MCF 10A (cell line): ENCODE measurements around the gene CTRB2. TPM values are rescaled to one million over a fixed set of nuclear protein-coding genes. Genes with fewer than 3 reads are reported as not detected.
"Not testable (repeated sequence)": the region's sequence is repeated elsewhere in the genome, so short reads cannot be mapped to it uniquely, and the experiment has no call there.

ENCODE experiments used
- BruUV-seq: library from RNA; stranded (reverse); fragments of 400-500 nt; replicated peaks from 2 replicates; lab custom pipeline; 2021; lab: Mats Ljungman, UMichigan
- CTCF ChIA-PET: fragments of 300-600 bp; sonication (Branson Sonifier 250); formaldehyde crosslinking; extraction: SDS; loops from one replicate; lab custom pipeline; 2021; ENCODE audit warnings: antibody characterized with exemption, inconsistent platforms; lab: Yijun Ruan, JAX
- POLR2A ChIA-PET: fragments of 300-600, 350-650 bp; sonication (Branson Sonifier 250); formaldehyde crosslinking; extraction: SDS; loops from one replicate; lab custom pipeline; 2020; ENCODE audit warnings: antibody characterized with exemption, inconsistent platforms; lab: Yijun Ruan, JAX
- DNase-seq: peaks from one replicate; pipeline ENCODE4 v3.0.0-alpha.2; 2018; ENCODE audit not compliant: unreplicated experiment
- H3K27ac Mint-ChIP-seq: one replicate; pipeline ENCODE4 v1.8.0; 2022; ENCODE audit warnings: mild to moderate bottlenecking, low read depth, mixed read lengths; ENCODE audit not compliant: unreplicated experiment
- H3K27me3 Mint-ChIP-seq: one replicate; pipeline ENCODE4 v1.8.0; 2022; ENCODE audit warnings: mixed read lengths; ENCODE audit not compliant: insufficient read depth, unreplicated experiment
- H3K36me3 Mint-ChIP-seq: one replicate; pipeline ENCODE4 v1.8.0; 2022; ENCODE audit warnings: mild to moderate bottlenecking, moderate library complexity, mixed read lengths; ENCODE audit not compliant: insufficient read depth, unreplicated experiment
- H3K4me1 Mint-ChIP-seq: one replicate; pipeline ENCODE4 v1.8.0; 2022; ENCODE audit warnings: mixed read lengths; ENCODE audit not compliant: insufficient read depth, unreplicated experiment
- H3K4me3 Mint-ChIP-seq: one replicate; pipeline ENCODE4 v1.8.0; 2022; ENCODE audit warnings: mild to moderate bottlenecking, moderate library complexity, mixed read lengths; ENCODE audit not compliant: unreplicated experiment
- H3K9me3 Mint-ChIP-seq: one replicate; pipeline ENCODE4 v1.8.0; 2022; ENCODE audit warnings: mixed read lengths; ENCODE audit not compliant: unreplicated experiment
- intact Hi-C: fragments of 100-400 bp; cut with micrococcal nuclease; formaldehyde crosslinking; loops from 2 replicates; pipeline ENCODE4 v1.14.1; 2022
- total RNA-seq: library from RNA; stranded (reverse); gene quantifications from 2 replicates; pipeline ENCODE4 v1.2.3, GENCODE V29; 2022
- TF ChIP-seq, protein P1 (sequence below): fragments of 200-600 bp; IDR thresholded peaks from one replicate; pipeline ENCODE4 v1.8.0; 2022; ENCODE audit warnings: antibody characterized with exemption, mild to moderate bottlenecking; ENCODE audit not compliant: unreplicated experiment

CTRB2 gene
- total RNA-seq, 1 experiment from 2014 or later = not detected

GRCh38 chr16:75225092-75225491 is 18.1 kb upstream of the CTRB2 start:
- Mint-ChIP-seq H3K4me1 (no peaks in the 10 kb centered on the region), H3K27ac (no peak overlapping the region), H3K27me3 (no peaks in the 10 kb centered on the region), H3K9me3 (no peaks in the 10 kb centered on the region), H3K4me3 (no peak overlapping the region), H3K36me3 (peaks cover 33% of the 10 kb centered on the region)
- CTCF ChIA-PET = interaction anchor here (1.8 kb wide), 1 partner anchor 8 kb away, joined by 6 read pairs; no protein-coding TSS in a partner anchor
- TF ChIP-seq, protein P1, sequence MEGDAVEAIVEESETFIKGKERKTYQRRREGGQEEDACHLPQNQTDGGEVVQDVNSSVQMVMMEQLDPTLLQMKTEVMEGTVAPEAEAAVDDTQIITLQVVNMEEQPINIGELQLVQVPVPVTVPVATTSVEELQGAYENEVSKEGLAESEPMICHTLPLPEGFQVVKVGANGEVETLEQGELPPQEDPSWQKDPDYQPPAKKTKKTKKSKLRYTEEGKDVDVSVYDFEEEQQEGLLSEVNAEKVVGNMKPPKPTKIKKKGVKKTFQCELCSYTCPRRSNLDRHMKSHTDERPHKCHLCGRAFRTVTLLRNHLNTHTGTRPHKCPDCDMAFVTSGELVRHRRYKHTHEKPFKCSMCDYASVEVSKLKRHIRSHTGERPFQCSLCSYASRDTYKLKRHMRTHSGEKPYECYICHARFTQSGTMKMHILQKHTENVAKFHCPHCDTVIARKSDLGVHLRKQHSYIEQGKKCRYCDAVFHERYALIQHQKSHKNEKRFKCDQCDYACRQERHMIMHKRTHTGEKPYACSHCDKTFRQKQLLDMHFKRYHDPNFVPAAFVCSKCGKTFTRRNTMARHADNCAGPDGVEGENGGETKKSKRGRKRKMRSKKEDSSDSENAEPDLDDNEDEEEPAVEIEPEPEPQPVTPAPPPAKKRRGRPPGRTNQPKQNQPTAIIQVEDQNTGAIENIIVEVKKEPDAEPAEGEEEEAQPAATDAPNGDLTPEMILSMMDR = no peak
- intact Hi-C loops = loop anchor here (2.0 kb wide), 1 partner anchor 18 kb away; the partner anchor contains the start of gene CTRB2
- BruUV-seq = no TSS peak
- DNase-seq = no peak
- POLR2A ChIA-PET = interaction anchor here (0.9 kb wide), 1 partner anchor 157 kb away, joined by 3 read pairs; no protein-coding TSS in a partner anchor

GRCh38 chr16:75224306-75225082 is 17.5 kb upstream of the CTRB2 start:
- no peak overlapping the region for H3K4me3 Mint-ChIP-seq
- ChIA-PET POLR2A (interaction anchor here (0.6 to 0.9 kb wide), 2 partner anchors 158 to 1583 kb away, joined by 3 read pairs; no protein-coding TSS in a partner anchor), CTCF (interaction anchor here (1.8 kb wide), 1 partner anchor 9 kb away, joined by 6 read pairs; no protein-coding TSS in a partner anchor)
- TF ChIP-seq, protein P1 = no peak
- H3K27ac Mint-ChIP-seq = no peak overlapping the region
- H3K36me3 Mint-ChIP-seq = peaks cover 27% of the 10 kb centered on the region
- no peaks in the 10 kb centered on the region for H3K9me3 Mint-ChIP-seq
- H3K4me1 Mint-ChIP-seq = no peaks in the 10 kb centered on the region
- intact Hi-C loops = loop anchor here (2.0 kb wide), 1 partner anchor 18 kb away; the partner anchor contains the start of gene CTRB2
- H3K27me3 Mint-ChIP-seq = no peaks in the 10 kb centered on the region
- no TSS peak for BruUV-seq
- DNase-seq = no peak

GRCh38 chr16:75223129-75223528 is 16.2 kb upstream of the CTRB2 start:
- POLR2A ChIA-PET, H3K27me3 Mint-ChIP-seq, H3K27ac Mint-ChIP-seq, CTCF ChIA-PET, BruUV-seq, DNase-seq, H3K4me3 Mint-ChIP-seq, H3K4me1 Mint-ChIP-seq, intact Hi-C loops, H3K9me3 Mint-ChIP-seq: not testable (repeated sequence)
- peaks cover 18% of the 10 kb centered on the region for H3K36me3 Mint-ChIP-seq

DNA sequence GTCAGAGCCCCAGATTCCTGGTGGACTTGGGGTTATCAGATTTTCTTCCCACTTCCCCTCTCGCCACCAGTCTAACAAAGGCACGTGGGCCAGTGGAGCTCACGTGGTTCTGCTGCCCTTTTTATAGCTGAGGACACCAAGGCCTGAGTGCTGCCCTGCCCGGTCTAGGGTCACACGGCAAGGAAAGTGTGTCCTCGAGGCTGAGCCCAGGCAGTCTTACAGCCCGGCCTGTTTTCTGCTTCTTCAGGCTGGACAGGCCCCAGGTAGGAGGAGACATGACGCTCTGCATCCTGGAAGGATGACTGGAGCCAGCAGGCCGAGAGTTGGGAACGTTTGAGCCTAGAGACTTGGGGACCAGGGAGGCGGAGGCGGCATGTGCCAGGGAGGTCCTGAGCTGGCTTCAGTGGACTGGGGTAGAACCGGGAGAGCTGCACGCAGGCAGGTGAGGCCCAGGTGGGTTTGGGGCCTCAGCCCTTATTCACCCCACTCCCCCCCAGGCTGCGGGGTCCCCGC is 15.4 kb upstream of the CTRB2 start:
- ChIA-PET CTCF (interaction anchor here (0.6 kb wide), 1 partner anchor 44 kb away, joined by 3 read pairs; no protein-coding TSS in a partner anchor), POLR2A (interaction anchor here (0.7 kb wide), 1 partner anchor 23 kb away, joined by 3 read pairs; no protein-coding TSS in a partner anchor)
- no TSS peak for BruUV-seq
- Mint-ChIP-seq H3K4me3 (no peak overlapping the region), H3K4me1 (no peaks in the 10 kb centered on the region), H3K27me3 (no peaks in the 10 kb centered on the region), H3K36me3 (peaks cover 10% of the 10 kb centered on the region), H3K9me3 (no peaks in the 10 kb centered on the region), H3K27ac (no peak overlapping the region)
- DNase-seq = no peak
- TF ChIP-seq, protein P1 = no peak
- intact Hi-C loops = no loop called here
